Effector memory CD8-positive, alpha-beta T cell (primary cell): ENCODE data around the gene S100A4.
"Not testable (repeated sequence)": the region's sequence is repeated elsewhere in the genome, so short reads cannot be mapped to it uniquely, and the experiment has no call there.

Source experiments
- ATAC-seq: fragments of 150-1000 bp; cut with Tn5 transposase; replicated peaks from 2 replicates; pipeline ENCODE4 v1.10.0; 2021; ENCODE audit warnings: mild to moderate bottlenecking, moderate library complexity
- DNase-seq, 3 experiments: peaks; one replicate each; pipeline ENCODE4 v3.0.0; 2021
- H3K27ac Mint-ChIP-seq, 2 donors: one replicate each; pipeline ENCODE4 v1.8.0; 2022; ENCODE audit warnings: mild to moderate bottlenecking in 2 of 2, mixed read lengths in 2 of 2, moderate library complexity in 2 of 2
- H3K27me3 Mint-ChIP-seq, 2 donors: one replicate each; pipeline ENCODE4 v1.8.0; 2022; ENCODE audit warnings: mixed read lengths in 2 of 2
- H3K36me3 Mint-ChIP-seq: one replicate; pipeline ENCODE4 v1.8.0; 2022; ENCODE audit warnings: mild to moderate bottlenecking, moderate library complexity, mixed read lengths; ENCODE audit not compliant: insufficient read depth
- H3K4me1 Mint-ChIP-seq, 2 donors: one replicate each; pipeline ENCODE4 v1.8.0; 2022; ENCODE audit warnings: low read depth in 2 of 2, mixed read lengths in 2 of 2
- H3K4me3 Mint-ChIP-seq, 2 donors: one replicate each; pipeline ENCODE4 v1.8.0; 2022; ENCODE audit warnings: mild to moderate bottlenecking in 2 of 2, mixed read lengths in 2 of 2, moderate library complexity in 2 of 2
- H3K9me3 Mint-ChIP-seq, 2 donors: one replicate each; pipeline ENCODE4 v1.8.0; 2022; ENCODE audit warnings: mixed read lengths in 2 of 2

The S100A4 gene

DNA sequence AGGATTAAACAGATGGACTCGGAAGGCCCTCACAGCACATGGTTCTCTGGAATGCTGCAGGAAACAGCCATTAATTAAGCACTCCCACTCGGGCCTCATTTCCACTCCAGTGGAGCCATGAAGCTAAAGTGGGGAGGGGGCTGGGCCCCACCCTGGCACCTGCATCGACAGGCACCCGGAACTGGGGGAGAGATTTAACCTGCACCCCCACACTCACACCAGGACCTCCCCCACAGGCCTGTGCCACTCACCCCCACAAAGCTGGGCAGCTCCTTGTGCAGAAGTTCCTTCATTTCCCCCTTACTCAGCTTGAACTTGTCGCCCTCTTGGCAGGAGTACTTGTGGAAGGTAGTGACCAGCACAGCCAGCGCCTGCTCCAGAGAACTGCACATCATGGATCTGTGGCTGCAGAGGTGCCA lies 17.9 kb upstream of the S100A4 start:
- DNase-seq = no peak
- Mint-ChIP-seq H3K9me3 (no peaks in the 10 kb centered on the region), H3K36me3 (peaks cover 3% of the 10 kb centered on the region), H3K4me1 (peaks cover 22 to 23% of the 10 kb centered on the region in 2 donors), H3K4me3 (no peak overlapping the region), H3K27ac (peak overlapping the region in 1 of 2 donors; percentile 10), H3K27me3 (no peaks in the 10 kb centered on the region)
- ATAC-seq = no peak

DNA sequence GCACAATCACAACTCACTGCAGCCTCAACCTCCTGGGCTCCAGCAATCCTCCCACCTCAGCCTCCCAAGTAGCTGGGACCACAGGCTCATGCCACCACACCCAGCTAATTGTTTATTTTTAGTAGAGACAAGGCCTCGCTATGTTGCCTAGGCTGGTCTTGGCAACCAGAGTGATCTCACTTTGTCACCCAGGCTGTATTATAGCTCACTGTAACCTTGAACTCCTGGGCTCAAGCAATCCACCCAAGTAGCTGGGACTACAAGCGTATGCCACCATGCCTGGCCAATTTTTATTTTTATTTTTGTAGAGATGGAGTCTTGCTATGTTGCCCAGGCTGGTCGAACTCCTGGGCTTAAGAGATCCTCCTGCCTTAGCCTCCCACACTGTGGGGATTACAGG lies 16.4 kb upstream of the S100A4 start:
- H3K27ac Mint-ChIP-seq = peak overlapping the region in 1 of 2 donors; percentile 23
- H3K4me1 Mint-ChIP-seq = peaks cover 14 to 15% of the 10 kb centered on the region in 2 donors
- H3K27me3 Mint-ChIP-seq, H3K9me3 Mint-ChIP-seq, H3K4me3 Mint-ChIP-seq, H3K36me3 Mint-ChIP-seq, ATAC-seq, DNase-seq: not testable (repeated sequence)

DNA sequence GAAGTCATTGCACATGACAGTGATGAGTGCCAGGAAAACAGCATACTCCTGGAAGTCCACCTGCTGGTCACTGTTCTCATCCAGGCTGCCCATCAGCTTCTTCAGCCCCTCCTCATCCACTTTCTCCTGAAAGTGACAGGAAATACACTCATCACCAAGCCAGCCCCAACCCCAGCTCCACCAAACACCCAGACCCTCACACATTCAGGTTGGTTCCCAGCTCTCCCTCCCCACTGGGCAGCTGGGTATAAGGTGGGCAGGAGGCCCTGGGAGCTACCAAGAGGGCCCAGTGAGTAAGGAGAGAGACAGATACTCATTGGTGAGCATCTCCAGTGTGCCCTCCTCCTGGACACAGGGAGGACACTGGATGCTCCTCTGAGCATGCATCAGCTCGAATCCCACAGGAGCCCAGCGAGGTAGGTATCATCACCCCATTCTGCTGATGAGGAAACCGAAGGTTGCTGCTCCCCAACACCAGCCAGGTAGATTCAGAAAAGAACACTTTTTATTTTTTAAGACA lies 15.9 kb upstream of the S100A4 start:
- Mint-ChIP-seq H3K27me3 (no peaks in the 10 kb centered on the region), H3K27ac (peak overlapping the region in 1 of 2 donors; percentile 23), H3K4me3 (no peak overlapping the region), H3K36me3 (no peaks in the 10 kb centered on the region), H3K9me3 (no peaks in the 10 kb centered on the region), H3K4me1 (peaks cover 9 to 10% of the 10 kb centered on the region in 2 donors)
- no peak for DNase-seq
- no peak for ATAC-seq

DNA sequence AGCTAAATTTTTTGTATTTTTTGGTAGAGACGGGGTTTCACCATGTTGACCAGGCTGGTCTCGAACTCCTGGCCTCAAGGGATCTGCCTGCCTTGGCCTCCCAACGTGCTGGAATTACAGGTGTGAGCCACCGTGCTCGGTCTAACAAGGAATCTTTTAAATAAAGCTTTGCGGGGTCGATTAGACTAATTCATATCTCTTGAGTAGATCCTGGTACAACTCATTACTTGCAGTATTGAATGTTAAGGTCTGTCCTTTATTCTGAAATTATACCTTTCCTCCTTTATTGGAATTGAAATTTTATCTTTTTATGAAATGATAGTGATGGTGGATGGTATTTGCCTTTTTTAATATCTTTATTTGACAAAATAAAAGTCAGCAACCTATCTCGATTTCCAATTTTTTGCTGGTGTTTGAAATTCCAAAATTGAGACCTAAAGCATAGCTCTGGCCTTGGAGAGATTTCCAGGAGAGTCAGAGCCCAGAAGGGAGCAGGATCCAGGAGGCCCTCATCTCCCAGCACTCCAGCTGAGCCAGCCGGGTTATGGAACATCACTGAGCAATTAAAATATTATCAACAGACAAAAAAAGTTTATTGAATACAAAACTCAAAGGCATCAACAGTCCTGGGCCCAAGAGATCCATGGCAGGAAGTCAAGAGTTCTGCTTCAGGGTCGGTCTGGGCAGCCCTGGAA lies 15.3 kb upstream of the S100A4 start:
- H3K27ac Mint-ChIP-seq = no peak overlapping the region
- H3K27me3 Mint-ChIP-seq = no peaks in the 10 kb centered on the region
- ATAC-seq (no peak), DNase-seq (no peak)
- H3K36me3 Mint-ChIP-seq = no peaks in the 10 kb centered on the region
- peaks cover 3 to 5% of the 10 kb centered on the region in 2 donors for H3K4me1 Mint-ChIP-seq
- no peaks in the 10 kb centered on the region for H3K9me3 Mint-ChIP-seq
- H3K4me3 Mint-ChIP-seq = no peak overlapping the region

DNA sequence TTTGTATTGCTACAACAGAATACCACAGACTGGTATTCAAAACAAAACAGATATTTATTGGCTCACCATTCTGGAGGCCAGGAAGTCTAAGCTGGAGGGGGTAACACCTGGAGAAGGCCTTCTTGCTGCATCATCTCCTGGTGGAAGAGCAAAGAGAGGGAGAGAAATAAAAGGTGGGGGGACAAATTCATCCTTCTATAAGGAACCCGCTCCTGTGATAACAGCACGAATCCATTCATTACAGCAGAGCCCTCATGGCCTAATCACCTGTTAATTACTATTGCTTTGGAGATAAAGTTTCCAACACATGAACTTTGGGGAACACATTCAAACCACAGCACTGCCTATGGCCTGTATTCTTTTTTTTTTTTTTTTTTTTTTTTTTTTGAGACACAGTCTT lies 14.6 kb upstream of the S100A4 start:
- H3K36me3 Mint-ChIP-seq = no peaks in the 10 kb centered on the region
- H3K4me1 Mint-ChIP-seq = peaks cover 0 to under 1% of the 10 kb centered on the region in 2 donors
- no peak overlapping the region for H3K4me3 Mint-ChIP-seq
- DNase-seq (no peak), ATAC-seq (no peak)
- no peak overlapping the region for H3K27ac Mint-ChIP-seq
- no peaks in the 10 kb centered on the region for H3K9me3 Mint-ChIP-seq
- H3K27me3 Mint-ChIP-seq = no peaks in the 10 kb centered on the region

DNA sequence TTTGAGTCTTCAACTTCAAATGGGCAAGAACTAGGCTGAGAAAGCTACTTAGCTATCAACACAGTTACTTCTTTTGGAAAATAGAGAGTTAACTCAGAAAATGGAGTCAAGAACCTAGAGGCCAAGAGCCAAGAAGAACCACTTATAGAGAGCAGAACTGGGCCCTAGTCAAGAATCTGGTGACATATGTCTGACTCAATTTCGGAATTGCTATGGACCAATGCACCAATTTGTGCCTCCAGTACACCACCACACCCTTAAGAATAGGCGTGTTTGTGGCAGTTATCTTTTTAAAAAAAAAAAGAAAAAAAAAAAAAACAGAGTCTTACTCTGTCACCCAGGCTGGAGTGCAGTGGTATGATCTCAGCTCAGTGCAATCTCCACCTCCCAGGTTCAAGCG lies 12.3 kb upstream of the S100A4 start:
- ATAC-seq (no peak), DNase-seq (no peak)
- Mint-ChIP-seq H3K36me3 (no peaks in the 10 kb centered on the region), H3K27me3 (no peaks in the 10 kb centered on the region), H3K4me1 (no peaks in the 10 kb centered on the region), H3K27ac (peak overlapping the region in 1 of 2 donors; percentile 46), H3K9me3 (no peaks in the 10 kb centered on the region), H3K4me3 (no peak overlapping the region)

DNA sequence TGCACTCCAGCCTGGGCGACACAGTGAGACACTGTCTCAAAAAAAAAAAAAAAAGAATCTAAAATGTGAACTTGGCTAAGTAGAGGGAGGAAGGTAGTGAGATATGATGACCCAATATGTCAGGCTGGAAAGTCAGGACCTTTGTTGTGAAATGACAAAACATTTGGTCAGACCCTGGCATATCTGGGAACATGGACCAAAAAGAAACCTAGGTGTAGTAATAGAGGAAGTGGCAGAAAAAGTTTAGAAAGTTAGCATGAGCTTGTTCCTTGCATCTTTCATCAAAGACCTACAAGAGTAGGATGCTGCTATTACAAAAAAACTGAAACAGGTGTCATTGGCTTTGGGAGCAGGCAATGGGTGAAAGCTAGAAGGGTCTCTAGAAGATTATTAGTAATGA lies 10.7 kb upstream of the S100A4 start:
- no peaks in the 10 kb centered on the region for H3K4me1 Mint-ChIP-seq
- H3K27me3 Mint-ChIP-seq = no peaks in the 10 kb centered on the region
- no peak for ATAC-seq
- no peaks in the 10 kb centered on the region for H3K9me3 Mint-ChIP-seq
- H3K27ac Mint-ChIP-seq = peak overlapping the region in 1 of 2 donors; percentile 30
- H3K4me3 Mint-ChIP-seq = no peak overlapping the region
- no peaks in the 10 kb centered on the region for H3K36me3 Mint-ChIP-seq
- DNase-seq = no peak

DNA sequence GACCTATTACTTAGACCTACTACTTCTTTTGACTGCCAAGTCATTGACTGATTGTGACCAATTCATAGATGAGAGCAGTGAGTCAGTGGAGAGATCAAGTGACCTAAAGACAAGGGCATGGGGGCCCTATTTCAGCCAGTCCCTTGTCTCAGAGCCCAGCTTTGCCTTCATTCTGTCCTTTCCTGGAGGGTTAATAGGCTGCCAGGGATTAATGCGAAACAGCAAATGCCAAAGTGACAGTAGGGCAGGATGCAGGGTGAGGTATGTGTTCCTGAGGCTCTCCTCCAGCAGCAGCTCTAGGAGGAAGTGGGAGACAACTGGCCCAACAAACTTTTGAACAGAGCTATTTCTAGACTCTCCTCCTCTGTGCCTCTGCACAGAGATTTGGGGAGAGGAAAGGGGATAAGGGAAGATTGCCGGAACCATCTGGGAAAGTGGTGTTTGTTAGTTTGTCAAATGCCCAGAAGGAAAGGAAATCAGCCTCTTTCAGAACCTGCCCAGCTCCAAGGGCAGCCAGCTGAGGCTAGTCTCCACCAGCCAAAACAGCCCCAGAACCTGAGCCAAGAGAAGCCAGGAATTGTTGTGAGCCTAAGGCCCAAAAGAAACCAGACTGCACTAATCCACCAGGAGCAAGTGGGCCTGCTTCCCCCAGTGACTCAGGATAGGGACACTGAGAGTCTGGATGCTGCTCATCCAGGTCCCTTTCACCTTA lies 8.4 kb upstream of the S100A4 start:
- peaks cover 0 to 3% of the 10 kb centered on the region in 2 donors for H3K4me1 Mint-ChIP-seq
- no peak overlapping the region for H3K27ac Mint-ChIP-seq
- no peak for DNase-seq
- no peaks in the 10 kb centered on the region for H3K36me3 Mint-ChIP-seq
- H3K9me3 Mint-ChIP-seq = no peaks in the 10 kb centered on the region
- H3K27me3 Mint-ChIP-seq = no peaks in the 10 kb centered on the region
- no peak for ATAC-seq
- no peak overlapping the region for H3K4me3 Mint-ChIP-seq

DNA sequence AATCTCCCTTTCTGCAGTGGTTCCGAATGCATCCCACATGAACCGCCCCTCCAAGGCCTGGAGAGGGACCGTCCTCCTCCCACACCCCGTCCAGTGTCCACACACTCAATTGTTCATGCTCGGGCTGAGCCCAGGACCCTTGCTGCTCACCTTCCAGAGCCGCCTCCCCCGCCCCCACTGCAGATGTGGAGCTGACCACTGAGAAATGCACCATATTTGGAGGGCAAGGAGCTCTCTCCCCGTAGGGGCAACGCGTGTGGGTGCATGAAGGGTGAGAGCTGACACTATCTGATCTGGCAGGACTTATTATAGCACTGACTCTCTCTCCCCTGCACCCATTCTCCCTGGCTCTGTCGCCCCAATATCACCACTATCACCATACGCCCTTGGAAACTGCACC lies 7.5 kb upstream of the S100A4 start:
- ATAC-seq = no peak
- Mint-ChIP-seq H3K9me3 (no peaks in the 10 kb centered on the region), H3K4me1 (peaks cover 0 to 3% of the 10 kb centered on the region in 2 donors), H3K4me3 (no peak overlapping the region), H3K27me3 (no peaks in the 10 kb centered on the region), H3K27ac (no peak overlapping the region), H3K36me3 (no peaks in the 10 kb centered on the region)
- DNase-seq = no peak

DNA sequence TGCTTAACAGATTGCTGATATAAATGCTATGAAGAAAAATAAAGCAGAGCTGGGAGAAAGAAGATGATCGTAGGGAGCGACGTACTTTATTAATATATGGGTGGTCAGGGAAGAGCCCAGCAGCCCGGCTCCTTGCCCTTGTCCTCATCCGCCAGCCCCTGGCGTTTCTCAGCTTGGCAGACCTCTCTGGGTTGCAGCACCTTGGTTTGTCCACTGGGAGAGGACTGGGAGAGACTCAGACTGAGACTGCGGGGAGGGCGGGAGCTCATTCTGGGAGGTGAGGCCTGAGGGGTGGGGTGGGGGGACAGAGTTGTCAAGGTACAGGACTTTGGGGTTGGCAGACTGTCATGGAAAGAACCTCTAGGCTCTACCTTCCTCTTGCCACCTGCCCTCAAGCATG lies 6.7 kb upstream of the S100A4 start:
- no peaks in the 10 kb centered on the region for H3K9me3 Mint-ChIP-seq
- no peak overlapping the region for H3K4me3 Mint-ChIP-seq
- peaks cover 0 to 3% of the 10 kb centered on the region in 2 donors for H3K4me1 Mint-ChIP-seq
- H3K27me3 Mint-ChIP-seq = no peaks in the 10 kb centered on the region
- ATAC-seq (no peak), DNase-seq (no peak)
- H3K27ac Mint-ChIP-seq = peak overlapping the region in 1 of 2 donors; percentile 29
- no peaks in the 10 kb centered on the region for H3K36me3 Mint-ChIP-seq

DNA sequence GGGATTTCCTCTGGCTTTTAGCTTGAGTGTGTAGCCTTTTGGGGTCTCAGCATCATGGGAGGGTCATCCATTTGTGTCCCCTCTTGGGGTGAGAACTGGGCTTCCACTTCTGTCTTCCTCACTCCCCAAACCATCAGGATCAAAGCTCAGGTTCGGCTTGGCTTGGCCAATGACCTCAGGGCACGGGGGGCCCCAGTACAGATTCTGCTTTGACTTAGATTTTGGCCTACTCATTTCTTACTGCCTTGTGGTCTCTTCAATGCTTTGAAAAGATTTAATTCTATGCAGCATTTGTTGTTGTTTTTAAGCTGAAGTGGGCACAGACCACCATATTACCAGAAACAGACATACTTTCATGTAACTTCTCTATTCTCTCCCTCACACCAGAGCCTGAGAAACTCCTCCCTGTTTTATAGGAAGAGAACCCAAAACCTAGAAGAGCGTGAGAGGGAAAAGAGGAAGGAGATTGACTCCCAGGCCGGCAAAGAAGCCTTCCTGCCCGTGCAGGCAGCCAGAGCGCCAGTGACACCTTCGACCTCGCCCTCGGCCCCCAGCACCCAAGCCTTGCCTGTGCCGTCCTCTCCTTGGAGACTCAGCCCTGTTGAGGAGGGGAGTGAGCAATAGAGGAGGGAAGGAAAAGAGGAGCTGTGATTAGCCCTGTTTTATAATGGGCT lies 5.4 kb upstream of the S100A4 start:
- H3K4me3 Mint-ChIP-seq = no peak overlapping the region
- ATAC-seq (no peak), DNase-seq (no peak)
- H3K36me3 Mint-ChIP-seq = peaks cover under 1% of the 10 kb centered on the region
- no peak overlapping the region for H3K27ac Mint-ChIP-seq
- H3K9me3 Mint-ChIP-seq = no peaks in the 10 kb centered on the region
- H3K27me3 Mint-ChIP-seq = no peaks in the 10 kb centered on the region
- H3K4me1 Mint-ChIP-seq = peaks cover 8% of the 10 kb centered on the region in 2 donors

DNA sequence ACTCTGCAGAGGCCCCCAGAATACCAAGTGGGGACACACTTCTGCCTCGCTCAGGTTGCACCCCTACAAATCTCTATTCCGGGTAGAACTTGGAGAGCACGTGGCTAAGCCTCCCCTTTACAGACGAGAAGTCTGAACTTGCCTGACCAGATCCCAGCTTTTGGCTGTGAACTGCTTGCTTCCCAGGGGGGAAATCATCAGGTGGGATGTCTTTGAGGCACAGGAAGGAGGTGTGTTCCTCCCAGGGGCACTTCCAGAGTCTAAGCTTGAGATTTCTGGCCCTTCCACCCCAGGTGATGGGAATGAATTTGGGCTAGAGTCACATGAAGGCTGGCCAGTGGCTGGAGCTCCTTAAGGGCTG lies 4.8 kb upstream of the S100A4 start:
- H3K27me3 Mint-ChIP-seq = no peaks in the 10 kb centered on the region

DNA sequence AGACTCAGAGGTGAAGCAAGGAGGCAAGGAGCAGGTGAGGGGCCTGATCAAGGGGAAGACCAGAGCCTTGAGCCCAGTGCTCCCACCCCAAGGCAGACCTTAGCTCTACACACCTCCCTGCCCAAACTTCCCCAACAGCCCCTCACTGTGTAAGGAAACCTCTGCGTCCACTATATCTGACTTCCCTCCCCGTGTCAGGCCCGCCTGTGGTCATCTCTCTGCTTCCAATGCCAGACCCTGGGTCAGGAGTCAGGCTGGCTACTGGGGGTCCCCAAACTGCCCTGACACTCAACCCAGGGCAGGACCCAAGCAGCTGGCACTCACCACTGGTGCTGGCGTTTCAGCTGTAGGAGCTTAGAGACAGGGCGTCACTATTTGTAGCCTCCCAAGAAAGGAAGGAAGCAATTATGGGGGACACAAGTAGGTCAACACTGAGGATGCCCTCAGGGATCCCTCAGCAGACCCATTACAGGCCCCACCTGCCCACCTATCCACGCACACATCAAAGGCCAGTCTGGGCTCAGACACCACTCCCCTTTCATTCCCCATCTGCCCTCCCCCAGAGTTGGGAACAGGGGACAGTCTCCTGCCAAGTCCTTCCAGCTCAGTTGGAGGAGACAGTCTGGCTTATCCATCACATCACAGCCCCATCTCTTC lies 4.3 kb upstream of the S100A4 start:
- peaks cover 11% of the 10 kb centered on the region for H3K36me3 Mint-ChIP-seq
- no peak overlapping the region for H3K27ac Mint-ChIP-seq
- no peaks in the 10 kb centered on the region for H3K27me3 Mint-ChIP-seq
- ATAC-seq (no peak), DNase-seq (no peak)
- peaks cover 18 to 19% of the 10 kb centered on the region in 2 donors for H3K4me1 Mint-ChIP-seq
- no peaks in the 10 kb centered on the region for H3K9me3 Mint-ChIP-seq
- H3K4me3 Mint-ChIP-seq = no peak overlapping the region

More for the DNA sequence above, 4.8 kb upstream of the S100A4 start:
- no peaks in the 10 kb centered on the region for H3K9me3 Mint-ChIP-seq
- H3K4me3 Mint-ChIP-seq = no peak overlapping the region
- H3K4me1 Mint-ChIP-seq = peaks cover 13 to 14% of the 10 kb centered on the region in 2 donors
- no peak for DNase-seq
- peaks cover 6% of the 10 kb centered on the region for H3K36me3 Mint-ChIP-seq
- ATAC-seq = no peak
- no peak overlapping the region for H3K27ac Mint-ChIP-seq
